Tibial nerve (tissue), 4 donors: ENCODE data around the gene GPR142. TPM values are rescaled to one million over a fixed set of nuclear protein-coding genes. Genes with fewer than 3 reads are reported as not detected.

Source experiments
- DNase-seq, 2 donors: peaks; one replicate each; pipeline ENCODE4 v3.0.0-alpha.2; 2019; ENCODE audit warnings: low spot score in 2 of 2
- H3K27ac ChIP-seq, 4 donors: fragments of 200-600 bp; sonication (generic) in 3 of 4; one replicate each; pipeline ENCODE4 v1.5.1; 2017 to 2019; ENCODE audit warnings: mild to moderate bottlenecking in 1 of 4
- H3K27me3 ChIP-seq, 2 donors: fragments of 200-600 bp; sonication (generic) in 1 of 2; one replicate each; pipeline versions ENCODE4 v1.5.1 to v1.6.0; 2017 to 2019
- H3K36me3 ChIP-seq, 3 donors: fragments of 200-600 bp; sonication (generic); one replicate each; pipeline ENCODE4 v1.5.1; 2018 to 2019
- H3K4me1 ChIP-seq, 4 donors: fragments of 200-600 bp; sonication (generic) in 3 of 4; one replicate each; pipeline ENCODE4 v1.5.1; 2017 to 2019
- H3K4me3 ChIP-seq, 4 donors: fragments of 200-600 bp; sonication (generic) in 3 of 4; one replicate each; pipeline ENCODE4 v1.5.1; 2017 to 2019; ENCODE audit warnings: mild to moderate bottlenecking in 1 of 4, moderate library complexity in 1 of 4
- H3K9me3 ChIP-seq, 4 donors: fragments of 200-600 bp; sonication (generic) in 3 of 4; one replicate each; pipeline ENCODE4 v1.5.1; 2017 to 2019
- CTCF ChIP-seq, 5 experiments: fragments of 200-600 bp in 3 of 5; fragments of 450-650 bp in 2 of 5; sonication (generic) in 3 of 5; IDR thresholded peaks; one replicate each; pipeline ENCODE4 v1.5.1; 2016 to 2019; ENCODE audit warnings: antibody characterized with exemption in 5 of 5, mild to moderate bottlenecking in 3 of 5, moderate library complexity in 2 of 5
- EP300 ChIP-seq, 2 donors: sonication (generic); formaldehyde crosslinking; IDR thresholded peaks; one replicate each; pipeline ENCODE4 v1.6.1; 2017; ENCODE audit warnings: antibody characterized with exemption in 2 of 2, mild to moderate bottlenecking in 1 of 2
- POLR2A ChIP-seq, 2 donors: fragments of 450-650 bp; IDR thresholded peaks; one replicate each; pipeline ENCODE4 v1.6.1; 2017; ENCODE audit warnings: antibody characterized with exemption in 2 of 2, mild to moderate bottlenecking in 2 of 2, moderate library complexity in 2 of 2
- WGBS, 2 donors: methylation state at CpG; one replicate each; pipeline ENCODE4 v1.1.5; 2018; 5-methylcytosine and 5-hydroxymethylcytosine counted together
- total RNA-seq, 4 donors: library from RNA; depleted of rRNA; stranded (reverse); fragments of >200 nt; gene quantifications; one replicate each; pipeline ENCODE4 v1.1.0, GENCODE V29; 2016

Gene GPR142
- total RNA-seq, 4 donors from 2014 or later = 0.59 to 2.8 TPM; not detected in 2

- no peak for TF ChIP-seq EP300 (IDR thresholded peaks at IDR 0.05)
- no peak for TF ChIP-seq CTCF (IDR thresholded peaks at IDR 0.05)
- TF ChIP-seq POLR2A (IDR thresholded peaks at IDR 0.05) = no peak
- H3K27me3 ChIP-seq = peaks cover 0 to 9% of the 10 kb centered on the region in 2 donors
- H3K4me1 ChIP-seq = peaks cover 0 to 6% (median 2%) of the 10 kb centered on the region in 4 donors
- peaks cover 0 to 5% (median 0%) of the 10 kb centered on the region in 4 donors for H3K9me3 ChIP-seq
- no peaks in the 10 kb centered on the region for H3K36me3 ChIP-seq
- H3K4me3 ChIP-seq = no peak overlapping the region
- peak overlapping the region; percentile 34 to 86 (median 68) for H3K27ac ChIP-seq
- 75 to 81% methylated on average over 15 to 19 of the region's 19 CpGs for WGBS, 2 donors
- no peak for DNase-seq
Measured at GRCh38 chr17:74339537-74340195, 27.6 kb upstream of the GPR142 start.

GRCh38 chr17:74340470-74341023 is 26.8 kb upstream of the GPR142 start:
- no peaks in the 10 kb centered on the region for H3K36me3 ChIP-seq
- TF ChIP-seq CTCF (IDR thresholded peaks at IDR 0.05) (no peak), EP300 (IDR thresholded peaks at IDR 0.05) (no peak)
- 51 to 59% methylated on average over 12 to 13 of the region's 13 CpGs for WGBS, 2 donors
- peak overlapping the region in 3 of 4 donors; percentile 56 to 86 (median 81) for H3K27ac ChIP-seq
- DNase-seq = no peak
- H3K4me3 ChIP-seq = no peak overlapping the region
- H3K27me3 ChIP-seq = peaks cover 0 to 11% of the 10 kb centered on the region in 2 donors
- no peaks in the 10 kb centered on the region for H3K9me3 ChIP-seq
- peaks cover 0 to 6% (median 2%) of the 10 kb centered on the region in 4 donors for H3K4me1 ChIP-seq

GRCh38 chr17:74342224-74342623 is 25.1 kb upstream of the GPR142 start:
- Histone ChIP-seq H3K9me3 (no peaks in the 10 kb centered on the region), H3K36me3 (no peaks in the 10 kb centered on the region), H3K4me1 (peaks cover 0 to 6% (median 2%) of the 10 kb centered on the region in 4 donors), H3K4me3 (no peak overlapping the region), H3K27ac (peak overlapping the region in 2 of 4 donors; percentile 81 to 86), H3K27me3 (peaks cover 0 to 11% of the 10 kb centered on the region in 2 donors)
- 84 to 90% methylated on average over 3 to 10 of the region's 10 CpGs for WGBS, 2 donors
- DNase-seq = no peak
- TF ChIP-seq CTCF (IDR thresholded peaks at IDR 0.05) = no peak
- no peak for TF ChIP-seq EP300 (IDR thresholded peaks at IDR 0.05)
- no peak for TF ChIP-seq POLR2A (IDR thresholded peaks at IDR 0.05)

GRCh38 chr17:74343121-74343520 is 24.2 kb upstream of the GPR142 start:
- 80 to 95% methylated on average over 3 to 6 of the region's 8 CpGs for WGBS, 2 donors
- no peaks in the 10 kb centered on the region for H3K9me3 ChIP-seq
- no peak for TF ChIP-seq POLR2A (IDR thresholded peaks at IDR 0.05)
- TF ChIP-seq CTCF (IDR thresholded peaks at IDR 0.05) = no peak
- TF ChIP-seq EP300 (IDR thresholded peaks at IDR 0.05) = no peak
- DNase-seq = no peak
- H3K36me3 ChIP-seq = no peaks in the 10 kb centered on the region
- peak overlapping the region in 2 of 4 donors; percentile 81 to 86 for H3K27ac ChIP-seq
- peaks cover 0 to 11% of the 10 kb centered on the region in 2 donors for H3K27me3 ChIP-seq
- H3K4me1 ChIP-seq = peaks cover 0 to 6% (median 2%) of the 10 kb centered on the region in 4 donors
- H3K4me3 ChIP-seq = no peak overlapping the region
